PC-3 (cell line): ENCODE results near the gene DOK5.

Source experiments
- CTCF ChIP-seq: fragments of 300-600 bp; sonication (generic); conservative IDR thresholded peaks from 2 replicates; pipeline ENCODE4 v1.5.1; 2017; ENCODE audit warnings: antibody characterized with exemption, low read depth, mild to moderate bottlenecking, low read length
- EZH2 ChIP-seq: fragments of 300-600 bp; sonication (generic); IDR thresholded peaks from one replicate; pipeline ENCODE4 v1.6.1; 2017; ENCODE audit warnings: antibody characterized with exemption, mild to moderate bottlenecking, low read length; ENCODE audit not compliant: unreplicated experiment

- TF ChIP-seq CTCF (no peak), EZH2 (no peak)
These were observed 26.8 kb downstream of the DOK5 start for GRCh38 chr20:54502179-54502578.
